DMS153 (cell line): ENCODE data around the gene SLC22A9.

Experiments used
- DNase-seq: peaks from one replicate; lab custom pipeline; 2025; lab: John Stamatoyannopoulos, UW

Gene SLC22A9

GRCh38 chr11:63444160-63444559, 74.6 kb downstream of the SLC22A9 start:
- DNase-seq = no peak

- no peak for DNase-seq
These were observed 75.5 kb downstream of the SLC22A9 start for GRCh38 chr11:63445118-63445517.

- no peak for DNase-seq
These were observed 76.1 kb downstream of the SLC22A9 start for GRCh38 chr11:63445720-63446119.

GRCh38 chr11:63448646-63449045, 79.1 kb downstream of the SLC22A9 start:
- DNase-seq = no peak

- no peak for DNase-seq
These were observed 90.0 kb downstream of the SLC22A9 start for GRCh38 chr11:63459586-63459985.
